NK-92 treated with Interleukin-12 subunit alpha and Interleukin-12 subunit beta, amount 100 ng/mL, for 24 hours (cell line): ENCODE results near the gene EDRF1.
"Not testable (repeated sequence)": the region's sequence is repeated elsewhere in the genome, so short reads cannot be mapped to it uniquely, and the experiment has no call there.

Experiments used
- DNase-seq: peaks from one replicate; lab custom pipeline; 2025; lab: John Stamatoyannopoulos, UW

Gene EDRF1

GRCh38 chr10:125709553-125710474, 9.7 kb upstream of the EDRF1 start:
- no peak for DNase-seq

GRCh38 chr10:125711110-125711750, 8.3 kb upstream of the EDRF1 start:
- DNase-seq = no peak

- not testable (repeated sequence) for DNase-seq
These were observed 4.8 kb upstream of the EDRF1 start for GRCh38 chr10:125714728-125715127.

GRCh38 chr10:125720002-125720382, 483 bp downstream of the EDRF1 start:
- no peak for DNase-seq

GRCh38 chr10:125721035-125721434, 1.5 kb downstream of the EDRF1 start:
- no peak for DNase-seq

DNA sequence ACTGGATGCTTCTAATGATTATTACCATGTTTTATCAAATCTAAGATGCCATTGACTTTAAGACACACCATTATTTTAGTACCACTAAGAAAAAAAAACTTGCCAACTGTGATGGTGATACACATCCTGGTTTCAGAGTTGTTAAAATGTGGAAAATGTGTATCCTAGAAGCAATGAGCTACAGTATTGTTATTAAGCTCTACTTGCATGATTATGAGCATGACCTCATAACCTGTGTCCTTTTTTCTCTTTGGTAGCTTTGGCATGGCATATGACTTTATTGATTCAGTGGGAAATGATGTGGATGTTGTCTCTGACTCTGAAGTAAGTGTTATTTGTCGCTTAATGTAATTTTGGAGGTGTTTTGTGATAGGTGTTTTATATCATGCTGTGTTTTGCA, 3.3 kb downstream of the EDRF1 start:
- no peak for DNase-seq

DNA sequence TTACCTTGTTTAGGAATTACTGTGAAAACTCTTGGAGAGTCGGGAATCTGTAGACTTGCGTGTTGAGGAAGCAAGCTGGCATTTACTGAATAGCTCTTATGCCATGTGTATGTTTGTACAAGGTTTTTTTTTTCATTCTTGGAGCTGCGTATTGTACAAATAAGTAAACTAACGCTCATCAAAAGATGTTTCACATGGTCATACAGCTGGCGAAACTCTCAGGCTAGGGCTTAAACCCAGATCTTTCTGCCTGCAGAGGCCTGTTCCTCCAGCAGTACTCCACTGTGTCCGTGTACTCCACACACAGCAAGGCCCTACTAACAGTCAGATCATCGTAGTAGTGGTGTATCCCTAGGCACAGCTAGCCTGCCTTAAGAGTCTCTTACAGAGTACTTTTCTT, 7.4 kb downstream of the EDRF1 start:
- DNase-seq = no peak

DNA sequence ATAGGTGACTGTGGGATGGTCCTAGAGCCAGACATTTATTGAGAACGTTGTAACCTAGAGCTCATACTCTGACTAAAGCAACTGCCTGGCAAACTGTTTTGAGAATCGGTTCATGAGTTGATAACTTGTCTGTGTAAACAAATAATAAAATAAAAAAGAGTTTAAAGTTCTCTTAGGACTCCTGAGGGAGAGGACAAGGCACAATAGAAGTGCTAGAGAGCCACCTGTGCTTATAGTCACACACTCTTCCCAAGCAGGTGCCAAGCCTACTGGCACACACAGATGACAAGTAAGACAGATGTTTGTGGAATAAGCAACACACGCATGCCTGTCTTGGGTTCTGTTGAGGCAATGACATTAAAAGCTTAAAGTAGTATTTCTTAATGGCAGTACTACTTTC, 7.9 kb downstream of the EDRF1 start:
- DNase-seq = no peak

- DNase-seq = no peak
These were observed 14.6 kb downstream of the EDRF1 start for GRCh38 chr10:125734148-125734547.

DNA sequence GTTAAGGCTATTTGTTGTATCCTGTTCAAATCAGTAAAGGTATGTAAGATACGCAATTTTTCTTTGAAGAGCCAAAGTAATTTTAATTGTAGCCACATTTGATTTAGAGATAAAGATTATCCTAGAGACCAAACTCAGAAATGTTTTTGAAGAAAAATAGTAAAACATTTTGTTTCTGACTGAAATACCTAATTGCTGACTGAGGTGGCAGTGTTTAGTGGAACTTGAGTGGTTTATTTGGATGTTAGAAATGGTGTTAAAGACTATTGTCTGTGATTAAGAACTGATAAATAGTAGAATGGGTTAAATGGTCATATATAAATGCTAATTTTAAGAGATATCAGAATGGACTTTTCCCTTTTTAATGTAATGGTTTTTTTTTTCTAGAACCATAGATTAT, 15.3 kb downstream of the EDRF1 start:
- no peak for DNase-seq

DNA sequence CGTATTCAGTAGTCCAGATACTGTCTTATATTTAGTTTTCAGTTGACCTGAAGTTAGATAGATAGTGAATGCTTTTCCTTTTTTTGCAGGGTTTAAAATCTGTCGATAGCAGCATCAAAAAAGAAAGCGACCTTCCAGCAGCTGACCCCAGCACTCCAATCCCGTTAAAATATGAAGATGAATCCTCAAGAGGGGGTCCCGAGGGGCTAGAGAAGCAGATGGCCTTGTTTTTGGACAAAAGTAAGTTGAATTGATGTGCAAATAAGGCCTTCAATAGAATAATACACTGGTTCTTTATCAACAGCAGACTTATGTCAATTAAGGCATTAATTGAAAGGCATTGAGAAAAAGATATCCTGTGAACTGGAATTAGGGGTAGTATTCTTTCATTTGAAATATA, 18.7 kb downstream of the EDRF1 start:
- no peak for DNase-seq

DNA sequence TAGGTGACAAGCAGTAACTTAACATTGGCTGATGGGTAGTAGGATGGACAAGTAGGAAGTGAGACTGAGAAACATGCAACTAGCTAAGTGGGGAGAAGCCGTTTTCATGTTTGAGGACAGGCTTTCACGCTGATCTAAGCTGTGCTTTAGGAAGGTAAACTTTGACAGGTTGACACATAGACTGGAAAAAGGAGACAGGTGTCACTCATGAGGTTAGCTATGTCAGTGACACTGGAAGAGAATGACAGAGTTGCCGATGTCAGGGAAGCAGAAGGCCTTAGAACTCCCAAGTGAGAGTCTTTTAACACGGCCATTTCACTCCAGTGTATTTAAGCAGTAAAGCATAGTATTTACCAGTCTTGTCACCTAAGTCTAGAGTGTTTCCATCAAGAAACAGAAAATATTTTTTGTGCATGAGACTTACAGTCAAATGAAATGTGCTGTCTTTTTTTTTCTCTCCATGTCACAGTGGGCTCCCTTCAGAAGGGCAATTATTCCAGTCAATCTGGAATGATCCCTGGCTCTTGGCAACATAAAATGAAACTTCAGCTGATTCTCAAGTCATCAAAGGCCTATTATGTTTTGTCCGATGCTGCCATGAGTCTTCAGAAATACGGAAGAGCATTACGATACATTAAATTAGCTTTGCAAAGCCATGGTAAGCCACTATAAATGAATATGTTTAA, 20.6 kb downstream of the EDRF1 start:
- no peak for DNase-seq

- no peak for DNase-seq
These were observed 23.0 kb downstream of the EDRF1 start for GRCh38 chr10:125742465-125742864.

GRCh38 chr10:125744909-125745308, 25.4 kb downstream of the EDRF1 start:
- no peak for DNase-seq

- DNase-seq = no peak
These were observed 27.9 kb downstream of the EDRF1 start for GRCh38 chr10:125747417-125747816.

- no peak for DNase-seq
These were observed 36.7 kb downstream of the EDRF1 start for GRCh38 chr10:125756196-125756595.

DNA sequence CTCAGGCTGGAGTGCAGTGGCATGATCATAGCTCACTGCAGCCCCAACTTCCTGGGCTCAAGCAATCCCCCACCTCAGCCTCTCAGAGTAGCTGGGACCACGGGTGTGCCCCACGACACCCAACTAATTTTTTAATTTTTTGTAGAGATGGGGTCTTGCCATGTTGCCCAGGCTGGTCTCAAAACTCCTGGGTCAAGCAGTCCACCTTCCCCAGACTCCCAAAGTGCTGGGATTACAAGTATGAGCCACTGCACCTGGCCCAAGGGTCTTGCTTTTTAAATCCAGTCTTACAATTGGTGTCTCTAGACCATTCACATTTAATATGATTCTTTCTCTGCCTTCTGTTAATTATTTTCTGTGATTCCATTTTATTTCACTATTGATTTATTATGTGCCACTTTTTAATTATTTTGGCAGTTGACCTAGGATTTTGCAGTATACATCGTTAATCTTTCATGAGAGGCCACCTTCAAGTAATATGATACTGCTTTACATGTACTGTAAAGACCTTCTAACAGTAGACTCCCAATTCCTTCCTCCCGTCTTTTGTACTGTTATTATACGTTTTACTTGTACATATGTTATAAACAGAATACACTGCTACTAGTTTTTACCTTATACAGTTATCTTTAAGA, 37.5 kb downstream of the EDRF1 start:
- DNase-seq = no peak

DNA sequence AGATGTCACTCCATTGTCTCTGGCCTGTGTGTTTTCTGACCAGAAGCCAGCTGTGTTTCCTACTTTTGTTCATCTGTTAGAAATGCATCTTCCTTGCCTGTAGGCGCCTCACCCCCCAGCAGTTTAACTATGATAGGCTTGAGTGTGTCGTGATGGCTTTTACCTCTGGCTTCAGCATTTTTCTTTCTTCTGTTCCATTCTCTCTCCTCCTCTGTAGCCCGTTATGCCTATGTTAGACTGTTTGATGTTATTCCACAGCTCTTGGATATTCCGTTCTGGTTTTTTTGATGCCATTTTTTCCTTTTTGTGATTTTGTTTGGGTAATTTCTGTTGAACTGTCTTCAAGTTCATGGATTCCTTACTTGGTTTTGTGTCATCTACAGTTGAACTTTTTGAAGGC, 38.2 kb downstream of the EDRF1 start:
- DNase-seq = no peak

DNA sequence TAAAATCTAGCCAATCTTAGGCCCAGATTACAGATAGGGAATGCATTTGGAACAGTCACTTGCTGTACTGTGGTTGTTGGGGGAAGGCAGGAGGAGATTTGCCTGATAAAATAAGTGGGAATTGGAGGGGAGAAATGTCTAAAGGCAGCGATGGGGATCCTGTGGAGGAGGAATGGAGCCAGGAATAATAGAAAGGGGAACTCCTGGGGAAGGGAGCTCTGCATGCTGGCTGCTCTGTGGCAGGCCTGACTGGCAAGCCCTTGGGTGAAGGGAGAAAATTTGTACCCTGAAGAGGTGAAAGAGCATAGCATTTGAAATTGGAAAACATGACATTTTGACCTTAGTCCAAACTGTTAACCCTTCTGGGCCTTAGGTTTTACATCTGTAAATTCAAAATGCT, 42.5 kb downstream of the EDRF1 start:
- no peak for DNase-seq

DNA sequence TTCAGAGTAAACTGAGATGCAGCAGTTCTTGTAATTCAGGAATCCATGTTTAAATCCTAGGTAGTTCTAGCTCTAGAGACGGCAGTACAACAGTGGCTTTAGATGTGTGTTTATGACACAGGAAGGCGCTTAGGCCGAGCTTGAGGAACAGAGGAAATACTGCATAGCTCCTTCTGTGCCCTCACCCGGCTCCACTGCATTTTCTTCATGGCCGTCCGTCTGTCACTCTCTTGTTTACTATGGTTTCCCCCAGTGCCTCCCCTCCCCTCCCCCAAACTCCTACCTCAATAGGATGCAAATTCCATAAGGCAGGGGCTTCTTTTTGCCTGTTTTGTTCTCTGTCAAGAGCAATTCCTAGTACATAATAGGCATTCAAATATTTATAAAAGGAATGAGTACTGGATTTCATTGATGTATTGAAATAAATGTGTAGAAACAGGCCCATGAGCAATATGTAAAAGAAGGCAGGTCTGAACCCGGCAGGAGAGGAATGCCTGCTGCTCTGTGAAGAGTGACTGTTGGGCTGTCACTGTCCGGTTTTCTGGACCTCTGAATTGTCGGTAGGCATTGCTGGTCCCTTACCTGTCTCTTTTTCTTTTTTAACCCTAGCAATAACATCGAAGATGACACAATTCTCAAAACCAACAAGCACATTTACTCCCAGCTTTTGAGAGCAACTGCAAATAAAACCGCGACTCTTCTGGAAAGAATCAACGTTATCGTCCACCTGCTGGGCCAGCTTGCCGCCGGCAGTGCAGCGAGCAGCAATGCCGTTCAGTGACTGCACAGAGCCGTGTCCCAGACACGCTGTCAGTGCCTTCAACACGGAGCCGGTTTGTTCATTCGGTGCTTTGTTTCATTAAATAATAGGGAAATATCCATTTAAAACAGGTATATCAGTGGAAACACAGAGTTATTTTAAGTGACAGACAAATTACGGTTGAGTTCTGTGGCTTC, 43.5 kb downstream of the EDRF1 start:
- no peak for DNase-seq

DNA sequence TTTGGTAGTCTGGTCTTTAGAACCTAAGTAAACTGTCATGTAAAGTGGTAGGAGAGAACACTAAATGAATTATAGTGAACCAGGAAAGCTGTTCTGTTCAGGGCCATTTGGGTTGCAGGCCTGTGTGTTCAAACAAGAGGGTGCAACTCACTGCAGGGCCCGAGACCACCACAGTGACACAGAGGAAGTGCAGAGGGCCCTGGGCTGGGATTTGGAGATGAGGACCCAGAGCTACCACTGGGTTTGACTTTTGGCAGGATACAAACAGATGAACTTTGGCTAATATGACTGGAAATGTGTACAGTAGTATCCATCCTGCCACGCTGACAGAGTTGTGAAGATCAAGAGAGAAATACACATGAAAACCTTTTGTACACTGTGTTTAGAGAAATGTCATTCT, 46.3 kb downstream of the EDRF1 start:
- DNase-seq = no peak
